ENCODE measurements around the gene DIAPH1.

The DIAPH1 gene

DNA sequence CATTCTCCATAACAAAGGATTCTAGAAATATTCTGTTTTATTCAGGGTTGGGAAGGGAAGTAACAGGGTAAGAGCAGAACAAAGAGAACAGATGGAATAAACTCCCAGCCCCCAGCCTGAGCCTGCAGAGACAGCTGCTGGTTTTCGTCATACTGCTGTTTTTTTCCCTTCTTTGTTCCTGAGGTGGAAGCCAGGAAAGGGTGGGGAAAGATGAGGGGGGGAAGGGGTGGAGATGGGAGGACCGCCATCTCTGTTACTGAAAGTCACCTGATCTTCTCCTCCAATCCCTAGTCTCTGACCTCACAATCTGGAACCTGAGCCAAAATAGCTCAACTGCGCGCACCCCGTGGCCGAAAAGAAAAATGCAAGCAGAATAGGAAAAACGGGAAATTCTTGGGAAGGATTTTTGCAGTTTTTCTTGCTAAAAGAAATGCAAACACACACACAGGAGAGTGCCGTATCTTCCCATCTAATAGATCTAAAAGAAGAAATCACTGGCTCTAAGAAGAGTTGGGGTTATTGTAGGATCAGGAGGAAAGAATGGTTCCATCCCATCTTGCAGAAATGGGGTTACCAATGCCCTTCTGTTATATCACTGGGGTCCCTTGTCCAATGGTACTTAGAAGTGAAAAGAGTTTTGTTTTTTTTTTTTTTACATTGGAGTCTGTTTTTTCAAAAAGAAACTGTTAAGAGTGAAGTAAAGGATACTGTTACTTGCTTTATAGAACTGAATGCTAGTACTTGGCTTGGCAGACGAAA lies 57.9 kb downstream of the DIAPH1 start:
- H3K9ac ChIP-seq (ENCODE audit: low read length): no peak overlapping the region
- H3F3A ChIP-seq (ENCODE audit: insufficient read depth, low read length): peaks cover 5% of the 10 kb centered on the region; the same call in 1 of the 2 replicates
- no peaks in the 10 kb centered on the region; the same call in 1 of the 2 replicates for H3K4me1 ChIP-seq (ENCODE audit: low read length)
- H3K27me3 ChIP-seq (replicated peaks; ENCODE audit: insufficient read depth, low read length): no peaks in the 10 kb centered on the region
- H3K9me2 ChIP-seq (replicated peaks; ENCODE audit: insufficient read depth, low read length): no peaks in the 10 kb centered on the region
- no peak overlapping the region for H2AFZ ChIP-seq (ENCODE audit: low read length)
- no peaks in the 10 kb centered on the region for H3K36me3 ChIP-seq (replicated peaks; ENCODE audit: insufficient read depth, low read length)
- TF ChIP-seq CTCF (IDR thresholded peaks at IDR 0.05; ENCODE audit: low read length) (no peak), EZH2 (optimal IDR thresholded peaks at IDR 0.05; ENCODE audit: low read depth, low read length) (no peak), EZH2phosphoT487 (IDR thresholded peaks at IDR 0.05; ENCODE audit: low read length) (no peak)
- no peak for DNase-seq
- no peaks in the 10 kb centered on the region for H3K9me3 ChIP-seq (replicated peaks; ENCODE audit: insufficient read depth, low read length)
- no peak overlapping the region for H3K4me2 ChIP-seq (ENCODE audit: low read depth, low read length)
- H3K4me3 ChIP-seq (ENCODE audit: low read length): no peak overlapping the region
- H3K27ac ChIP-seq (ENCODE audit: low read length): no peak overlapping the region
- no peaks in the 10 kb centered on the region for H4K20me1 ChIP-seq (ENCODE audit: insufficient read depth, low read length)
- peaks cover 14% of the 10 kb centered on the region for H3K79me2 ChIP-seq (ENCODE audit: low read length)

- H3K27ac ChIP-seq (ENCODE audit: low read length): no peak overlapping the region
Measured at GRCh38 chr5:141560151-141560550, 58.6 kb downstream of the DIAPH1 start.

DNA sequence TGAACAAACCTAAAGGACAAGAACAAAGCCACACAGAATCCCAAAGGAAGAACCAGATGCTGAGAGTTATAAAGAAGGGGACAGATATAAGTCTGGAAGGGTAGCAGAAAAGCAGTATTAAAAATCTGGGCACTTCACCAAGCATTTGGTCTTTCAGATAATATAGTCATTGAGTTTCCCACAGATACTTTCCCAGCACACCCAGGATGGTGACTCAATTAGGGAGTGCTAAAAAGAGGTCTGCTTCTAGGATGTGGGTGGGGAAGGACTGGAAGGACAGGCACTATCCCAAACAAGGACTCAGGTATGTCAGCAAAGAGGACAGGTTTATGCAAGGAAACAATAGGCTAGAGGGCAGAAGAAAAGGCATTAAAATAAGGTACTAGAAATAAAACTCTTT lies 59.3 kb downstream of the DIAPH1 start:
- Histone ChIP-seq H3K4me1 (ENCODE audit: low read length) (no peaks in the 10 kb centered on the region; the same call in 1 of the 2 replicates), H3F3A (ENCODE audit: insufficient read depth, low read length) (peaks cover 2% of the 10 kb centered on the region; the same call in 1 of the 2 replicates), H3K79me2 (ENCODE audit: low read length) (peaks cover 14% of the 10 kb centered on the region), H3K4me2 (ENCODE audit: low read depth, low read length) (no peak overlapping the region), H3K27me3 (replicated peaks; ENCODE audit: insufficient read depth, low read length) (no peaks in the 10 kb centered on the region), H3K27ac (ENCODE audit: low read length) (no peak overlapping the region), H3K4me3 (ENCODE audit: low read length) (no peak overlapping the region), H3K36me3 (replicated peaks; ENCODE audit: insufficient read depth, low read length) (no peaks in the 10 kb centered on the region), H4K20me1 (ENCODE audit: insufficient read depth, low read length) (no peaks in the 10 kb centered on the region), H3K9me3 (replicated peaks; ENCODE audit: insufficient read depth, low read length) (no peaks in the 10 kb centered on the region), H3K9me2 (replicated peaks; ENCODE audit: insufficient read depth, low read length) (no peaks in the 10 kb centered on the region), H2AFZ (ENCODE audit: low read length) (no peak overlapping the region), H3K9ac (ENCODE audit: low read length) (no peak overlapping the region)
- TF ChIP-seq CTCF (IDR thresholded peaks at IDR 0.05; ENCODE audit: low read length) (no peak), EZH2phosphoT487 (IDR thresholded peaks at IDR 0.05; ENCODE audit: low read length) (no peak), EZH2 (optimal IDR thresholded peaks at IDR 0.05; ENCODE audit: low read depth, low read length) (no peak)
- no peak for DNase-seq

More at GRCh38 chr5:141560151-141560550, 58.6 kb downstream of the DIAPH1 start:
- Histone ChIP-seq H3K4me2 (ENCODE audit: low read depth, low read length) (no peak overlapping the region), H3K4me1 (ENCODE audit: low read length) (no peaks in the 10 kb centered on the region; the same call in 1 of the 2 replicates), H2AFZ (ENCODE audit: low read length) (no peak overlapping the region), H3K9me3 (replicated peaks; ENCODE audit: insufficient read depth, low read length) (no peaks in the 10 kb centered on the region), H3K9ac (ENCODE audit: low read length) (no peak overlapping the region), H4K20me1 (ENCODE audit: insufficient read depth, low read length) (no peaks in the 10 kb centered on the region), H3K4me3 (ENCODE audit: low read length) (no peak overlapping the region), H3K36me3 (replicated peaks; ENCODE audit: insufficient read depth, low read length) (no peaks in the 10 kb centered on the region), H3K27me3 (replicated peaks; ENCODE audit: insufficient read depth, low read length) (no peaks in the 10 kb centered on the region), H3K79me2 (ENCODE audit: low read length) (peaks cover 14% of the 10 kb centered on the region), H3F3A (ENCODE audit: insufficient read depth, low read length) (peaks cover 5% of the 10 kb centered on the region; the same call in 1 of the 2 replicates), H3K9me2 (replicated peaks; ENCODE audit: insufficient read depth, low read length) (no peaks in the 10 kb centered on the region)
- no peak for DNase-seq
- TF ChIP-seq EZH2 (optimal IDR thresholded peaks at IDR 0.05; ENCODE audit: low read depth, low read length): no peak
- no peak for TF ChIP-seq CTCF (IDR thresholded peaks at IDR 0.05; ENCODE audit: low read length)
- no peak for TF ChIP-seq EZH2phosphoT487 (IDR thresholded peaks at IDR 0.05; ENCODE audit: low read length)
